ENCODE measurements around the gene HMGN4. TPM values are rescaled to one million over a fixed set of nuclear protein-coding genes. Genes with fewer than 3 reads are reported as not detected.
A peak's percentile ranks its signal among the peaks of the same experiment; 100 is the strongest.

HMGN4 gene
- total RNA-seq, 3 donors from 2014 or later, result 57.0 to 96.6 (median 82.6) TPM

DNA sequence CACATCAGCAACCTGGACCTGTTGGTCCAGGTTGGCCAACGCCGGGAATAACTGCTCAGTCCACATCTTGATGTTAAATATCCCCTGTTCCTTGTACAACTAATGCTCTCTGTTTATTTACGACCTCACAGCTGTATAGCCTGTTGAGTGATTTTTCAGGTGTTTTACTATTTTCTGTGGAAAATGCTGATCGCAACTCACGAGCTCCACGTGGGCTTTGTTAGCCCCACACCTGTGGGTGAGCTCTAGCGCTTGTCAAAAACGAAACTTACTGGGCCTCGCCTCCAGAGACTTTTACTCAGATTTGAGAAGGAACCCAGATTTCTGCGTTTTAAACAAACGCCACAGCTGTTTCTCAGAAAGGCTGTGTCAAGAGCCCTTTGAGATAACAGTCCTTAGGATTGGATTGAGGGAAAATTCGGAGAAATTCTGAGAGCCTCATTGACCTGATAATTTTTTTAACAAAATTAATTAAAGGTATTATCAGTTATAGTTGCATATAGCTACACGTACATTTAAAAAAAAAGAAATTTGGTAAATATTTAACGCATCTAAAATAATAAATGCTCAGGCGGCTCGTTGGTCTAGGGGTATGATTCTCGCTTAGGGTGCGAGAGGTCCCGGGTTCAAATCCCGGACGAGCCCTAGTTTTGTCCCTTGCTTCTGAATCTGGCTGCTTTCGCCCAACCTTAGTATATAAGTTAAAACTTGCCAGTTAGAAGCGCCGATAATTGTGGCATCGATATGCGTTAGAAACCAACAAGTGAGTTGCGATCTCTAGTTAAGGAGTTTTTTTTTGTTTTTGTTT lies 16.7 kb downstream of the HMGN4 start:
- H3K36me3 ChIP-seq, result no peaks in the 10 kb centered on the region
- DNase-seq (ENCODE audit: low spot score in 2 of 2), result no peak
- intact Hi-C loops (cut with DNase I; ENCODE audit: low total_unique reads), result loop anchor here (10.0 kb wide), 1 partner anchor 240 kb away; no protein-coding TSS in a partner anchor

DNA sequence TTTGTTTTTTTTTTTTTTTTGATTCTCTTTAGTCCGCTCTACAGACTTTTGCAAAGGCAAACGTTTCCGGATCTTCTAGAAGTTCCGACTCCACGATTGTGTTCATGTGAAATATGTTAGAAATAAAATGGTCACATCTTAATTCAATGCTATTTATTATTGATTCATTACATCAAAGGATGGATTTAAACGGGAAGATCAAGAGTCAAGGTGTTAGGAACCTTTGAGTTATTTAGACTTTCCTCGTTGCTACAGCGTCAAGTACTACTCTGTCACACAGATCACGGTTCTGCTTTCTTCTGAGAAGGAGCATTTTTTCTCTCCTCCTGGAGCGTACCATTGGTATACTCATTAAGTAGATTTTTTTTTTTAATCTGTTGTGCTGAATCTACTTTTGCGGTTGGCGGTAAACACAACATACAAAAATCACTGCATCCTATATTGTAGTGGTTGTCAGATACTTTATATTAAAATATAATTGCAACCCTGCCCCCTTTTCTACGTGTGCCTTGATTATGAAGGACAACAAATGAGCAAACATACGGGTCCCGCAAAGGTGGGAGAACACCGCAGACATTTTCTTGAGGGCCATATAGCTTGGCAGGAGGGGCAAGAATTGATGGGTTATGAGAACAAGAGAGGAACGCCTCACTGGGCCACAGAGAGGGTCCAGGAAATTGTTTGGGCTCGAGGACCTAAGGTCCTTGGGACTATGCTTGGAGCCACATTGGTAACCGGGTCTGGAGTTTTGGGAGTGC lies 17.5 kb downstream of the HMGN4 start:
- intact Hi-C loops (cut with DNase I; ENCODE audit: low total_unique reads), result loop anchor here (10.0 kb wide), 1 partner anchor 241 kb away; no protein-coding TSS in a partner anchor
- peak overlapping the region in 1 of 3 donors; percentile 64 for H3K4me3 ChIP-seq

More for the DNA sequence above, 16.7 kb downstream of the HMGN4 start:
- no peaks in the 10 kb centered on the region for H3K27me3 ChIP-seq
- H3K4me3 ChIP-seq, result peak overlapping the region; percentile 19 to 70 (median 64)
- TF ChIP-seq POLR2AphosphoS5 (IDR thresholded peaks at IDR 0.05) (no peak), POLR2A (IDR thresholded peaks at IDR 0.05) (no peak)
- TF ChIP-seq, protein P1, sequence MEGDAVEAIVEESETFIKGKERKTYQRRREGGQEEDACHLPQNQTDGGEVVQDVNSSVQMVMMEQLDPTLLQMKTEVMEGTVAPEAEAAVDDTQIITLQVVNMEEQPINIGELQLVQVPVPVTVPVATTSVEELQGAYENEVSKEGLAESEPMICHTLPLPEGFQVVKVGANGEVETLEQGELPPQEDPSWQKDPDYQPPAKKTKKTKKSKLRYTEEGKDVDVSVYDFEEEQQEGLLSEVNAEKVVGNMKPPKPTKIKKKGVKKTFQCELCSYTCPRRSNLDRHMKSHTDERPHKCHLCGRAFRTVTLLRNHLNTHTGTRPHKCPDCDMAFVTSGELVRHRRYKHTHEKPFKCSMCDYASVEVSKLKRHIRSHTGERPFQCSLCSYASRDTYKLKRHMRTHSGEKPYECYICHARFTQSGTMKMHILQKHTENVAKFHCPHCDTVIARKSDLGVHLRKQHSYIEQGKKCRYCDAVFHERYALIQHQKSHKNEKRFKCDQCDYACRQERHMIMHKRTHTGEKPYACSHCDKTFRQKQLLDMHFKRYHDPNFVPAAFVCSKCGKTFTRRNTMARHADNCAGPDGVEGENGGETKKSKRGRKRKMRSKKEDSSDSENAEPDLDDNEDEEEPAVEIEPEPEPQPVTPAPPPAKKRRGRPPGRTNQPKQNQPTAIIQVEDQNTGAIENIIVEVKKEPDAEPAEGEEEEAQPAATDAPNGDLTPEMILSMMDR (IDR thresholded peaks at IDR 0.05), result no peak
- H3K9me3 ChIP-seq, result no peaks in the 10 kb centered on the region
- H3K27ac ChIP-seq, result peak overlapping the region; percentile 81 to 92
- no peaks in the 10 kb centered on the region for H3K4me1 ChIP-seq

GRCh38 chr6:26556263-26557070 lies 18.3 kb downstream of the HMGN4 start:
- no peaks in the 10 kb centered on the region for H3K27me3 ChIP-seq
- H3K4me1 ChIP-seq, result no peaks in the 10 kb centered on the region
- H3K27ac ChIP-seq, result no peak overlapping the region
- no peak overlapping the region for H3K4me3 ChIP-seq
- intact Hi-C loops (cut with DNase I; ENCODE audit: low total_unique reads), result loop anchor here (10.0 kb wide), 1 partner anchor 242 kb away; no protein-coding TSS in a partner anchor
- no peak for TF ChIP-seq POLR2AphosphoS5 (IDR thresholded peaks at IDR 0.05)
- TF ChIP-seq, protein P1 (IDR thresholded peaks at IDR 0.05), result no peak
- DNase-seq (ENCODE audit: low spot score in 2 of 2), result no peak
- H3K36me3 ChIP-seq, result no peaks in the 10 kb centered on the region
- H3K9me3 ChIP-seq, result no peaks in the 10 kb centered on the region

More for the DNA sequence above, 17.5 kb downstream of the HMGN4 start:
- no peaks in the 10 kb centered on the region for H3K27me3 ChIP-seq
- no peaks in the 10 kb centered on the region for H3K9me3 ChIP-seq
- H3K4me1 ChIP-seq, result no peaks in the 10 kb centered on the region
- H3K36me3 ChIP-seq, result no peaks in the 10 kb centered on the region
- TF ChIP-seq, protein P1 (IDR thresholded peaks at IDR 0.05), result no peak
- TF ChIP-seq POLR2AphosphoS5 (IDR thresholded peaks at IDR 0.05) (no peak), POLR2A (IDR thresholded peaks at IDR 0.05) (no peak)
- H3K27ac ChIP-seq, result no peak overlapping the region
- DNase-seq (ENCODE audit: low spot score in 2 of 2), result no peak

DNA sequence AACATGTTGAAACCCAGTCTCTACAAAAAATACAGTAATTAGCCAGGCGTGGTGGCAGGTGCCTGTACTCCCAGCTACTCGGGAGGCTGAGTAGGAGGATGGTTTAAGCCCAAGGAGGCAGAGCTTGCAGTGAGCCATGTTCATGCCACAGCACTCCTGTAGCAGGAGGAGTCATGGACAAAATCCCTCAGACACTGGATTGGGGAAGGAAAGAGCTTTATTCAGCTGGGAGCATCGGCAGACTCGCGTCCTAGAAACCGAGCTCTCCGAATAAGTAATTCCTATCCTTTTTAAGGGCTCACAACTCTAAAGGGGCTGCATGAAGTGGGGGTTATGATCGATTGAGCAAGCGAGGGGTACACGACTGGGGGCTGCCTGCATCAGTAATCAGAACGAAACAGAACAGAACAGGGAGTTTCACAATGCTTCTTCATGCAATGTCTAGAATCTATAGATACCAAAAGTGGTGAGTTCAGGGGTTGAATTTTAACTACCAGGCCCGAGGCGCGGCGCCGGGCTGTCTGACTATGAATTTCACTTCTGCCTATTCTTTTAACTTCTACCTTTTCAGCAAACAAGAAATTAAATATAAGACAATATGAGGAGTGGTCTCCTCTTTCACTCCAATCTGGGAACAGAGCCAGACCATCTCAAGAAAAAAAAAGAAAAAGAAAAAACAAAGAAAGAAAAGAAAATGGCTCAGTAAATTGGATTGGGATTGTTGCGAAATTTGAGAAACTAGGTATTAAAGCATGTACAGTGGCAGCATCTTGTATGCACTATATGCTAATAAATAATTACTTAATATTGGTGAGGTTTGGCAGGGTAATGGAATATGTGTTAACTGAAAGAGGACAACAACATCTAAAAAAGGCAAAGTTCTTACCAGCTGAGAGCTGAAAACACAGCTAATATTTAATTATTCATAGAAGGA lies 23.6 kb downstream of the HMGN4 start:
- DNase-seq (ENCODE audit: low spot score in 2 of 2), result no peak
- Histone ChIP-seq H3K27ac (no peak overlapping the region), H3K4me3 (no peak overlapping the region), H3K36me3 (no peaks in the 10 kb centered on the region), H3K9me3 (no peaks in the 10 kb centered on the region), H3K27me3 (no peaks in the 10 kb centered on the region), H3K4me1 (no peaks in the 10 kb centered on the region)
- TF ChIP-seq, protein P1 (IDR thresholded peaks at IDR 0.05), result no peak
- TF ChIP-seq POLR2AphosphoS5 (IDR thresholded peaks at IDR 0.05) (no peak), POLR2A (IDR thresholded peaks at IDR 0.05) (no peak)
- intact Hi-C loops (cut with DNase I; ENCODE audit: low total_unique reads), result no loop called here

Data from breast epithelium (tissue), 4 donors.